GM12873 (cell line): ENCODE measurements around the gene MFSD11.

Experiments
- TF ChIP-seq, protein P1 (sequence below): IDR thresholded peaks from 2 replicates; pipeline ENCODE4 v1.5.1; 2012; ENCODE audit warnings: low read depth, mild to moderate bottlenecking, moderate library complexity, low read length, control low read depth; ENCODE audit not compliant: insufficient read depth; ENCODE audit errors: missing control alignments

MFSD11 gene

DNA sequence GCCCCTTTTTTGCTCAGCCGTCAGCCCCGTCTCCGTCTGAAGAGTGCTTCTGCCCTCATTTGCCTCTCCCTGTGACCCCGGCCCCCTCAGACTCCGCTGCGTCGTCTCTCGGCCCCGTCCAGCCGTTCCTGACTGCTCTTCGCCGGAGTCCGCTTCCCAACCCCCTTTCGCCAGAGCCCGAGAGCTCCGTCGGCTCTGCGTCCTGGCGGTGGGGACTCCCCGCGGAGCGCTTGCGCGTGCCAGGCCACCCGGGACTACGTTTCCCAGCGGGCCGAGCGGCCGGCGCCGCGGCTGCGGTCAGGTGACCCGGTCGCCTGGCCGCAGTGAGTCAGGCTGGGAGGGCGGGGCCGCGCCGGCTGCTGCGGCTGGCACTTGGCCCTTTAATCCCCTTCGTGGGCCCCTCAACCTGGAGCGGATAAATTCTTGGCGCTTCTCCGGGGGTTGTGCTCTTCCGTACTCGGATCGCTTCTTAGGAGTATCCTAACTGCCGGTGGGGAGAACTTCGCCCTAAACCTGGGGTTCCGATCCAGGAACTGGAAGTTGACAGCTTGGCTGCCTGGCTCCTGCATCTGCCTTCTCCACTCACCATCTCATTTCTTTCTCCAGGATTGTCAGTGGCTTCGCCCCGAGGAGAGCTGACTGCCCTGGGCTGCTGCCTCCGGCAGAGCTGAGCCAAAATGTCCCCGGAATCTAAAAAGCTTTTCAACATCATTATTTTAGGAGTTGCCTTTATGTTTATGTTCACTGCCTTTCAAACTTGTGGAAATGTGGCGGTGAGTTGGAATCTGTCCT, at the start of gene MFSD11:
MFSD11 (plus strand) TSS at position 444 of the 792 bp plus-strand sequence; CDS start at position 678, 234 bp downstream.
- TF ChIP-seq, protein P1, sequence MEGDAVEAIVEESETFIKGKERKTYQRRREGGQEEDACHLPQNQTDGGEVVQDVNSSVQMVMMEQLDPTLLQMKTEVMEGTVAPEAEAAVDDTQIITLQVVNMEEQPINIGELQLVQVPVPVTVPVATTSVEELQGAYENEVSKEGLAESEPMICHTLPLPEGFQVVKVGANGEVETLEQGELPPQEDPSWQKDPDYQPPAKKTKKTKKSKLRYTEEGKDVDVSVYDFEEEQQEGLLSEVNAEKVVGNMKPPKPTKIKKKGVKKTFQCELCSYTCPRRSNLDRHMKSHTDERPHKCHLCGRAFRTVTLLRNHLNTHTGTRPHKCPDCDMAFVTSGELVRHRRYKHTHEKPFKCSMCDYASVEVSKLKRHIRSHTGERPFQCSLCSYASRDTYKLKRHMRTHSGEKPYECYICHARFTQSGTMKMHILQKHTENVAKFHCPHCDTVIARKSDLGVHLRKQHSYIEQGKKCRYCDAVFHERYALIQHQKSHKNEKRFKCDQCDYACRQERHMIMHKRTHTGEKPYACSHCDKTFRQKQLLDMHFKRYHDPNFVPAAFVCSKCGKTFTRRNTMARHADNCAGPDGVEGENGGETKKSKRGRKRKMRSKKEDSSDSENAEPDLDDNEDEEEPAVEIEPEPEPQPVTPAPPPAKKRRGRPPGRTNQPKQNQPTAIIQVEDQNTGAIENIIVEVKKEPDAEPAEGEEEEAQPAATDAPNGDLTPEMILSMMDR, result no peak

- TF ChIP-seq, protein P1, result no peak
Measured at GRCh38 chr17:76688165-76688622, 49.7 kb upstream of the MFSD11 start.

- TF ChIP-seq, protein P1, result no peak
Measured at GRCh38 chr17:76689859-76690258, 48.1 kb upstream of the MFSD11 start.

DNA sequence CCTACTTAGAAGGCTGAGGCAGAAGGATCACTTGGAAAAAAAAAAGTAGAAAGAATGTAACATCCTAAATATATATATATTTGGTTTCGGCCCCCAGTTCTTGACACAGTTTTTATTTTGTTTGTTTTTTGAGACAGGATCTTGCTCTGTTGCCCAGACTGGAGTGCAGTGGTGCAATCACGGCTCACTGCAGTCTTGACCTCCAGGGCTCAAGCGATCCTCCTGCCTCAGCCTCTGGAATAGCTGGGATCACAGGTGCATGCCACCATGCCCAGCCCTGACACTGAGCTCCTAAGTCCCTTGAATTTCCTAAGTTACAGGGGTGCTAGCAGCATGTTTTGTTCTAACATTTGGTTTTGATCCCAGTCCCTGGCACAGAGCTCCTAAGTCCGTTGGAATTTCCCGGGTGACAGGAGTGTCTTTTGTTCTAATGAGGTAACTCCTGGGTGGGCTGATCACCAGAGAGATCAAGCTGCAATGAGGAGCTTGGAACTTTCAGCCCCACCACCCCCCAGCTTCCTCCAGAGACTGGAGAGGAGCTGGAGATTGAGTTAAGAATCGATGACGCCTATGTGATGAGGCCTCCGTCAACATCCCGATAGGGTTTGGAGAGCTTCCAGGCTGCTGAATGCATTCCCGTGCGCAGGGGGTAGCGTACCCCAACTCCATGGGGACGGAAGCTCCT, 47.2 kb upstream of the MFSD11 start:
- TF ChIP-seq, protein P1, result no peak

GRCh38 chr17:76691379-76692191, 46.3 kb upstream of the MFSD11 start:
- TF ChIP-seq, protein P1, result no peak

DNA sequence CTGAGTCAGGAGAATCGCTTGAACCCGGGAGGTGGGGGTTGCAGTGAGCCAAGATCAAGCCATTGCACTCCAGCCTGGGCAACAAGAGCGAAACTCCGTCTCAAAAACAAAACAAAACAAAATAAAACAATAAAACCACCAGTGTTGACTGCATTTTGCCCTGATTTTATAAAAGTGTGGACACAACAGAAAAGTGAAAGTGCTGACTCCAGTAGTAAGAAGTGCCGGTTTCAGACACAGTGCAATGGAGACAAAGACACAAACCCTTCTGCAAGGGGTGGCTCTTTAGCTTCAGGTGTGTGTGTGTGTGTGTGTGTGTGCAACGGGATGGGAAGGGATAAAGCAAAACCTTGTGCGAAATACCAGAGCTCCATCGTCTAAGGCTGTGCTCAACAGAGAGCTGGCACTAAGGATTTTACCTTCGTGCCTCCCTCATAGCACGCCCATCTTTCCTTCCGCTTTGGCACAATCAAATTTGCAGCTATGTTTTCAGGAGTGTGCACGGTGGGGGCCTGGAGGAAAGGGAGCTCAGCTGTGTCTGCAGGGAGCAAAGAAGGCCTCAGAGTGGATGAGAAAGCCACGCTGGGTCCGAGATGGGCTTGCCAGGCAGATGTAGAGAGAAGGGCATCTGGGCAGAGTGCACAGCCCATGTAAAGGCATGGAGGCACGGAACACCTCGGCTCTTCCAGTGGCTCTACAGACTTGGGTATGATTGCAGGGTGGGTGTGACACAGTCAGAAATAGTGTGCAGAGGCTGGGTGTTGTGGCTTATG, 42.7 kb upstream of the MFSD11 start:
- TF ChIP-seq, protein P1, result no peak
